NCI-H1417 (cell line): ENCODE results near the gene KRT80.

Source experiments
- DNase-seq, 3 experiments: peaks; one replicate each; lab custom pipeline; 2025; lab: John Stamatoyannopoulos, UW

KRT80 gene

GRCh38 chr12:52228931-52229330 lies 37.1 kb upstream of the KRT80 start:
- DNase-seq = no peak

GRCh38 chr12:52228366-52228765 lies 36.6 kb upstream of the KRT80 start:
- DNase-seq = peak in 2 of 3 experiments; percentile 32 to 81

GRCh38 chr12:52227606-52228166 lies 35.9 kb upstream of the KRT80 start:
- DNase-seq = no peak

DNA sequence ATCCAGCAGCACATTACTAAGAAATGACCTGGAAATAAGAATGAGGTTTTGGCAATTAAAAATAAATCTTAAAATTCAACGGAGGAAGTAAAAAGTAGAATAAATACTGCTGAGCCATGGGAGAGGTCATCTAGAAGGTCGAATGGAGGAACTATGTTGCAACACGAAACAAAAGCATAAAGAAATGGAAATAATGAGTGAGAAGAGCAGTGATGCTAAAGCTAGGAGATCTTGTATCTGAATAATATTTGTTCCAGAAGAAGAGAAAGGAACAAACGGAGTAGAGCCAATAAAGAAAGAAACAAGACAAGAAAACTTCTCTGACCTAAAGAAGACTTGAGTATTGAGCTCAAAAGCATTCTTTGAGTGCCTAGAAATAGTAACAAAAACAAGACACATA lies 34.6 kb upstream of the KRT80 start:
- DNase-seq = no peak

- DNase-seq = no peak
Measured at GRCh38 chr12:52225752-52226151, 33.9 kb upstream of the KRT80 start.

- no peak for DNase-seq
Measured at GRCh38 chr12:52224151-52224550, 32.3 kb upstream of the KRT80 start.

DNA sequence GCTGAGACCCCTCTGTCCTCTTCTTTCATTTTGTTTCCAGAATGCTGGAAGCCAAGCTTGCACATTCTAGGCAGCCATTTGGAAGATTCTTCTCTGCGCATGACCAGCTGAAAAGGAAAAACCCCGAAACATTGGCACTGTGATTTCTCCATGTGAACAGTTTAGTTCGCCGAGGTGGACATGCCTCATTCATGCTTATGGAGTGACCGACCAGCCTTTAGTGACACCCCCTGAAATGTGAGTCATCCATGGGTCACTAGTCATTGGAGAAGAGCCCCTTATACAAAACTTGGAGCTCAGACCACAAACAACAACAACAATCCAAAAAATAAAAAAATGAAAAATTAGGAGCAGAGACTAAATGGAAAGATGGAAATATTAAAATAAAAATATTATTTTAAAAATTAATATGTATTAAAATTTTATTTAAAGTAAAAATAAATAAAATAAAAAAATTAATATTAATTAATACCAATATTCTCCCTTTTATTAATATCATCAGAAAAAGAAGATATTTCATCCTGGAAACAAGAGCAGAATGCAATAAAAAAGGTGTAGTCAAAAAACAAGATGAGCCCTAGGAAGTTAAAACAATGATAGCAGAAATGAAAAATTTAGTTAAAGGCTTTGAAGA lies 31.7 kb upstream of the KRT80 start:
- DNase-seq = no peak

DNA sequence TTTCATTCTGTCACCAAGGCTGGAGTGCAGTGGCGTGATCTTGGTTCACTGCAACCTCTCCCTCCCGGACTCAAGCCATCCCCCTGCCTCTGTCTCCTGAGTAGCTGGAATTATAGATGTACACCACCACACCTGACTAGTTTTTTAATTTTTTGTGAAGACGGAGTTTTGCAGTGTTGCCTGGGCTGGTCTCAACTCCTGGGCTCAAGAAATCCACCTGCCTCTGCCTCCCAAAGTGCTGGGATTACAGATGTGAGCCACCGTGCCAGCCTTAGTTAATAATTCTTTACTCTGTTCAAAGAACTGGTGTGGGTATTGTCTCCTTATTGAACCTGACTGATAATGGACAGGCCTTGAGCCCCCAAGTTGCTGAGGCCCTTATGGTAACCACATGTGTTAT lies 30.9 kb upstream of the KRT80 start:
- no peak for DNase-seq

GRCh38 chr12:52221912-52222457 lies 30.2 kb upstream of the KRT80 start:
- DNase-seq = peak; percentile 13 to 33 (median 26)

- DNase-seq = no peak
Measured at GRCh38 chr12:52221070-52221781, 29.4 kb upstream of the KRT80 start.

DNA sequence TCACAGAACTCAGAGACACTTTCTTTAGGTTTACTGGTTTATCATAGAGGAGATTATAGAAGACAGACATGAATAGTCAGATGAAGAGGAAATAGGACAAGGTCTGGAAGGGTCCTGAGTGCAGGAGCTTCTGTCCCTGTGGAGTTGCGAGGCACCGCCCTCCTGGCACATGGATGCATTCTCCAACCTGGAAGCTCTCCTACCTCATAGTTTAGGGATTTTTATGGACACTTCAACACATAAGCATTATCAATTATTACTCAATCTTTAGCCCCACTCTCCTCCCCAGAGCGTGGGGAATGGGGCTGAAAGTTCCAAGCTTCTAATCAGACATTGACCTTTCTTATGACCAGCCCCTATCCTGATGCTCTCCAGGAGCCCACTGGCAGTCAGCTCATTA lies 28.7 kb upstream of the KRT80 start:
- no peak for DNase-seq

DNA sequence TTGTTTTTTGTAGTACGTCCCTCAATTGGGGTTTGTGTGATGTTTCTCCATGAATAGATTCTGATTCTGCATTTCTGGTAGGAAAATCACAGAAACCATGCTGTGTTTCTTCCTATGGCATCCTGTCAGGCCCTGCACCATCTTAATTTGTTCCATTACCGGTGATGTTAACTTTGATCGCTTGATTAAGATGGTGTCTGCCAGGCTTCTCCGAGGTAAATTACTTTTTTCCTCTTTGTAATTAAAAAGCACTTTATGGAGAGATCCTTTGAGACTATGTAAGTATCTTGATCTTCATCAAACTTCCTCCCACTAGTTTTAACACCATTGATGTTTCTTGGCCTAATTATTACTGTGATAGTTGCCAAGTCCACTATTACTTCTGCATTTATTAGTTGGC lies 26.2 kb upstream of the KRT80 start:
- no peak for DNase-seq

DNA sequence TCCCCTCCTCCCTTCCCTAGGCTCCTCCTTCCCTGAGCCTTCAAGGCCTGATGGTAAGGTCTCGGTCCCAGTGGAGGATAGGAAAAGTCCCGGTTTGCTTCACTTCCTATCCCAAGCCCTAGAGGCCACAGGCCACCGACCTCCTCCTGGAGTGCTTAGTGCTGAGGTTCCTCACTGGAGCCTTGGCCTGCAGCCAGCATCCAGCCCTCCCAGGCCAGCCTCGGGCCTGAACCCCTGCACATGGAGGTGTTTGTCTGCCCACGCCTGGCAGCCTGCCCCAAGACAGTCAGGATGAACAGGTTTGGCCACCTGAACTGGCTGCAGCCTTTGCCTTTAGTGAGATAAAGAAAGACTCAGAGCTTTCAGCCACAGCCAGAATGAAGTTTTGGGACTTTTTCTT lies 25.4 kb upstream of the KRT80 start:
- peak in 2 of 3 experiments; percentile 66 to 77 for DNase-seq

- peak in 1 of 3 experiments; percentile 55 for DNase-seq
Measured at GRCh38 chr12:52216807-52217206, 25.0 kb upstream of the KRT80 start.

GRCh38 chr12:52216100-52216499 lies 24.3 kb upstream of the KRT80 start:
- no peak for DNase-seq

DNA sequence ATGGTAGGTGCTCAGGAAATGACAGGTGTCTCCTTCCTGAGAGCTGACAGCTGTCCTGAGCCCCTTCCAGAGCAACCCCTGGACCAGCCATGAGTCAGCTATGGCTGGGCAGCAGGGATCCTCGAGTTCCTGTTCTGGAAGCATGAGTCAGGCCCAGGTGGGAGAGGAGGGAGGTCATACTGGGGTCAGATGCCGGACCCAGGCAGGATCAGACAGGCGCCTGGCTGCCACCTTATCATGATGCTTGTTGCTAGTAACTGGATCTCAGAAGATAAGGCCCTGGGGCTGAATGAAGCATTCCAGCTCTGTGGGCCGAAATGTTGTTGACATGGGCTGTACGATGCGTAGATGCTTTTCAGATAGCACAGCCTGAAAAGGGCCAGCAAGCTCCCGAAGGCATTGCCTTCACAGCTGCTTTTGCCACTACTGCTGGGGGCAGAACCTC lies 23.8 kb upstream of the KRT80 start:
- peak in 2 of 3 experiments; percentile 27 to 54 for DNase-seq

DNA sequence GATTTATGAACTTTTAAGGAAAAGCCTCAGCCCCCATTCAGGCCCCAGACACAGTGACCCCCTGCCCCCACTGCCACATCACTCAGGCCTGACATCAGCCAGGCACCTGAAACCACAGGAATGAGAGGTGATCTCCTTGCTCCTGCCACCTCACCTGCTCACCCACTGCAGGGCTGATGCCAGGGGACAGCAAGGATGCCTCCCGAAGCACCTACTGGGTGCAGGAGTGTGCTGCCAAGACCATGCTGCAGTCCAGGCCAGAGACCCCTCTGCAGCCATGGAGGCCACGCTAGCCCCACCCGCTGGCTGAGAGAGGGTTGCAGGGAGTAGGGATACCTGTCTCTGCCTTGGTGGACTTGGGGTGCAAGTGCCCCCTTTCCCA lies 22.6 kb upstream of the KRT80 start:
- DNase-seq = no peak

GRCh38 chr12:52213564-52214420 lies 22.0 kb upstream of the KRT80 start:
- DNase-seq = peak; percentile 16 to 80 (median 53)

DNA sequence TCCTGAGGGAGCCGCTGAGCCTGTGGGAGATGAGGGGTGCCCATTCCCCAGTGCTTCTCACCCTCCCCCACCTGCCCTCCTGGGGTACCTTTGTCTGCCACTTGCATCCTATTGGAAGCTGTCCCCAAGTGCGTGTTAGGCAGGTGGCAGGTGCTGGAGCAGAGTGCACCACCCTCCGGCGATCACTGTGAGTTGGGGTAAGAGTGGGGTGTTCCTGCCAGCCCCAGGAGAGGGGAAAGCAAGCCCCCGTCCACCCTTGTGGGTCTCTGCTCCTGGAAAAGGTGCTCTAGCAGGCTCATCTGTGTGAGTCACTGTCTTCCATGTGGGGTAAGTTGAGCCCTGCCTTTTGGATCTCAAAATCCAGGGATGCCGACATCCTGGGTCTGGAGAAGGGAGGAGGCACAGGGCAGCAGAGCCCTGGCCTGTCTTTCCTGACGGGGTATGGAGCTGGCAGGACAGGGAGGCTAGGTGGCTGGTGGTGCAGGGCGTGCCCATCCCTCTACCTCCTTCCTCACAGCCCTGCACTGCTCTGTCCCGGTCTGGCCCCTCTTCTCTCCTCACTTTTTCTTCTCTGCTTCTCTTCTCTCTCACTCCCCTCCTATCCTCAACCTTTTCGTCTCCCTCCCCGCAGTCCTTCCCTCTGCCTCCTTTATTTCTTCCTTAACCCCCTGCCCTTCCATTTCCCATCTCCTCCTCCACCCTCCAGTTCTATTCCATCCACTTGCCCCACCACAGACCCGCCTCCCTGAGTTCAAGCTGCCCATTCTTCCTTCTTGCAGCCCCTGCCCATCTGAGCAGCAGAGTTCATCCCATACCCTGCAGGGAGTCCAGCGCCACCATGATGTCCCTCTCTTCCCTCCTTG lies 21.1 kb upstream of the KRT80 start:
- DNase-seq = peak in 2 of 3 experiments; percentile 26 to 35

DNA sequence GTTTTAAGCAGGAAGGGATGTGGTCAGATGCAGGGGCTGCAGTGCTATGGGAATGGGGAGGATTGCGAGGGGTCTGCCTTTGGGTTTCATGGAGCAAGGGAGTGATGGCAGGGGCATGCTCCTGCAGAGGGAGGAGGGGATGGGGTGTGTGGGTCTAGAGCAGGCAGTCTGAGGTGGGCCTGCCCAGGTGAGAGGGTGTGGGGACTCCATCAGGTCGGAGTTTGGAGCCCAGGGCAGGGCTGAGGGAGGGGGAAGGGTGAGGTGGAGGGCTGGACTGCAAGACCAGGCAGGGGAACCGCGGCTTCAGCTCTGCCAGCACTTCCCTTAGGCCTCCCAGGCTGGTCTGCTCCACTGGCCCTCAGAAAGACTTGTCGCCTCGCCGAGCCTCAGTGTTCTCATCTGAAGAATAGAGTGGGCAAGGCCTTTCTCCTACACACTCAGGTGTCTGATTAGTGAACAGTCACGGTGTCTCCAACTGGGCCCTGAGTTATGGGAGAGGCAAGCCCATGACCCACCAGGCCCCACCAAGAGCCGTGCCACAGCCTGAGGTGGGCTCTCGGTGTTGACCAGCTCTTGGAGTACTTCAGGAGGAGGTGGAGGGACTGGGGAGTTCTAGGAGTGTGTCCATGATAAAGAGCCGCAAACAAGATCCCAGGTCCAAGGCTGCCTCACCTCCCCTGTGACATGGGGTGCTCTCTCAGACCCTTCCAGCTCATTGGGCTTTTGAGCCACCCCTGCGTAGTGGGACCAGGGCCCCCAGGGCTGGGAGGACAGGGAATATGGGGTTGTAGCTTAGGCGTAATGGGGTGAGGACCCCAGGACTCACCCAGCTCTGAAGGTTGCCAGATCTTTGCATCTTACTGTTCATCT lies 20.1 kb upstream of the KRT80 start:
- no peak for DNase-seq
